Stimulated activated CD4-positive, alpha-beta T cell treated with anti-CD3 and anti-CD28 coated beads, Interleukin-2, amount 100 ng/mL, for 24 hours (primary cell): ENCODE data around the gene POLR1A.

ENCODE experiments used
- DNase-seq, 2 donors: peaks; one replicate each; pipeline ENCODE4 v3.0.0-alpha.2; 2020

POLR1A gene

GRCh38 chr2:85971366-85971765 lies 134.3 kb downstream of the POLR1A start:
- no peak for DNase-seq
